Mesothelial cell of epicardium (in vitro differentiated cells): ENCODE data around the gene FAM135A. TPM values are rescaled to one million over a fixed set of nuclear protein-coding genes. Genes with fewer than 3 reads are reported as not detected.
"Not testable (repeated sequence)": the region's sequence is repeated elsewhere in the genome, so short reads cannot be mapped to it uniquely, and the experiment has no call there.

Experiments
- DNase-seq, 2 experiments: peaks; one replicate each; pipeline ENCODE4 v3.0.0; 2021; ENCODE audit warnings: low spot score in 2 of 2; ENCODE audit not compliant: unreplicated experiment in 2 of 2
- H3K27ac Mint-ChIP-seq: 2 replicates; pipeline ENCODE4 v1.8.0; 2021; ENCODE audit warnings: mixed read lengths
- H3K27me3 Mint-ChIP-seq: 2 replicates; pipeline ENCODE4 v1.8.0; 2021; ENCODE audit warnings: low read depth, mixed read lengths
- H3K36me3 Mint-ChIP-seq: 2 replicates; pipeline ENCODE4 v1.8.0; 2021; ENCODE audit warnings: mixed read lengths
- H3K4me1 Mint-ChIP-seq: 2 replicates; pipeline ENCODE4 v1.8.0; 2021; ENCODE audit warnings: mixed read lengths
- H3K4me3 Mint-ChIP-seq: 2 replicates; pipeline ENCODE4 v1.8.0; 2021; ENCODE audit warnings: mild to moderate bottlenecking, moderate library complexity, mixed read lengths
- H3K9me3 Mint-ChIP-seq: 2 replicates; pipeline ENCODE4 v1.8.0; 2021; ENCODE audit warnings: mixed read lengths
- total RNA-seq: library from RNA; stranded (reverse); gene quantifications from 3 replicates; pipeline ENCODE4 v1.2.1, GENCODE V29; 2021
- TF ChIP-seq, protein P1 (sequence below): fragments of 200-600 bp; sonication (generic); IDR thresholded peaks from one replicate; pipeline ENCODE4 v1.5.0; 2021; ENCODE audit warnings: antibody characterized with exemption; ENCODE audit not compliant: unreplicated experiment

Gene FAM135A
- total RNA-seq, 1 donor from 2014 or later, result 24.8 TPM

DNA sequence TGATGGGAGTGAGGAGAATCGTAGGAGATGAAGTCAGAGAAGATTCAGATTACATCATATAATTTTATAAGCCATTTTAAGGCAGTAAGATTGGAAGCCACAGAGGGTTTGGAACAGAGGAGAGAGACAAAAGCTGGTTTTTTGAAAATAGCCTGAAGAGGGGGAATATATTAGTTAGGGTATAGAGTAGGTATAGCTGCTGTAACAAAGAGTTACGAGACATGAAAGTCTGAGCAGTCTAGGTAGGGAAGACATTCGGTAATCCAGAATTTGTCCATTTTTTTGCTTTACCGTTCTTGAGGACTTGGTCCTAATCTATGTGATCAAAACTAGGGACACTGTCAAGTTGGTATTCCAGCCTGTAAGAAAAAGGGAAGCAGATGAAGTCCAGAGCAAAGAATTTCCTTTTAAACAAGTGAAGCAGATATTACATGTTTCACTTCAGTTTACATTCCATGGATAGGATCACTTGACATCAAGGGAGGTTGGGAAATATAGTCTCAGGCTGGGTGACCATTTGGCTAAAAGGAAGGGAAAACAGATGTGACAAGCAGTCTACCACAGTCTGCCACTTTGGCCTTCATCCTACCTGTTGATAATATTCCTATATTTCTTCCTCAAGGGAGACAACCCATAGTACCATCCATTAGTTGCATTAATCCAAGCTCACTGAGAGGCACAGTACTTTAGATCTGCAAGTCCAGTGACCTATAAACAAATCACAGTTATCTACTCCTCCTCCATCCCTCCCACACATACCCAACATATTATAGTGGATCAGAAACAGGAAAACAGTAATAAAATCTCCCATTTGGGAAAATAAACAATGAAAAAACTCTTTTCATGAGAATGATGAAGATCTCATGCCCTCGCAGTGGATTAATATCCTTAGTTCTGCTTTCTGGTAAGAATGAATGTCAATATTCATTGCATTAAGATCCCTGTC lies 10.2 kb downstream of the FAM135A start:
- DNase-seq, result no peak
- Mint-ChIP-seq H3K4me1 (peaks cover 12% of the 10 kb centered on the region), H3K27ac (no peak overlapping the region), H3K27me3 (no peaks in the 10 kb centered on the region), H3K36me3 (peaks cover 7% of the 10 kb centered on the region), H3K4me3 (no peak overlapping the region), H3K9me3 (peaks cover 4% of the 10 kb centered on the region)
- TF ChIP-seq, protein P1, sequence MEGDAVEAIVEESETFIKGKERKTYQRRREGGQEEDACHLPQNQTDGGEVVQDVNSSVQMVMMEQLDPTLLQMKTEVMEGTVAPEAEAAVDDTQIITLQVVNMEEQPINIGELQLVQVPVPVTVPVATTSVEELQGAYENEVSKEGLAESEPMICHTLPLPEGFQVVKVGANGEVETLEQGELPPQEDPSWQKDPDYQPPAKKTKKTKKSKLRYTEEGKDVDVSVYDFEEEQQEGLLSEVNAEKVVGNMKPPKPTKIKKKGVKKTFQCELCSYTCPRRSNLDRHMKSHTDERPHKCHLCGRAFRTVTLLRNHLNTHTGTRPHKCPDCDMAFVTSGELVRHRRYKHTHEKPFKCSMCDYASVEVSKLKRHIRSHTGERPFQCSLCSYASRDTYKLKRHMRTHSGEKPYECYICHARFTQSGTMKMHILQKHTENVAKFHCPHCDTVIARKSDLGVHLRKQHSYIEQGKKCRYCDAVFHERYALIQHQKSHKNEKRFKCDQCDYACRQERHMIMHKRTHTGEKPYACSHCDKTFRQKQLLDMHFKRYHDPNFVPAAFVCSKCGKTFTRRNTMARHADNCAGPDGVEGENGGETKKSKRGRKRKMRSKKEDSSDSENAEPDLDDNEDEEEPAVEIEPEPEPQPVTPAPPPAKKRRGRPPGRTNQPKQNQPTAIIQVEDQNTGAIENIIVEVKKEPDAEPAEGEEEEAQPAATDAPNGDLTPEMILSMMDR, result no peak

DNA sequence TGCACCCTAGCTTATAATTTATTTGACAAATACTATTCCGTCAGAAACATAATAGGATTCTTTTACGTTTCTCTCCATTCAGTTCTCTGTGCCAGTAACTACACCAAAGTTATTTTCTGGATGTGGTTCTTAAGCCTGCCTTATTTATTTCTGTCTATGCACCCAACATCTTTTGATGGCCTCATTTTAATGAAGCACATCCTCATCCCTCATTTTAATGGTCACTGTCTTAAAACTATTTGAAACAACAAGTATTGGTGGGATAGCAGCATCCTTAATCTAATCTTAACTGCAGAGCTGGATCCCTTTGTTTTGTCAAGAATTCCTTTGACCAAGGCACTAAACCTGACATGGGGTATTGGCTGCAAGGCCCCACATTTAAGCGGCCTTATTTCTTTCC lies 11.0 kb downstream of the FAM135A start:
- peaks cover 12% of the 10 kb centered on the region for H3K4me1 Mint-ChIP-seq
- H3K27me3 Mint-ChIP-seq, result no peaks in the 10 kb centered on the region
- H3K27ac Mint-ChIP-seq, result peak overlapping the region; percentile 10
- H3K9me3 Mint-ChIP-seq, result peaks cover 7% of the 10 kb centered on the region
- no peak overlapping the region for H3K4me3 Mint-ChIP-seq
- no peak for DNase-seq
- TF ChIP-seq, protein P1, result no peak
- peaks cover 10% of the 10 kb centered on the region for H3K36me3 Mint-ChIP-seq

DNA sequence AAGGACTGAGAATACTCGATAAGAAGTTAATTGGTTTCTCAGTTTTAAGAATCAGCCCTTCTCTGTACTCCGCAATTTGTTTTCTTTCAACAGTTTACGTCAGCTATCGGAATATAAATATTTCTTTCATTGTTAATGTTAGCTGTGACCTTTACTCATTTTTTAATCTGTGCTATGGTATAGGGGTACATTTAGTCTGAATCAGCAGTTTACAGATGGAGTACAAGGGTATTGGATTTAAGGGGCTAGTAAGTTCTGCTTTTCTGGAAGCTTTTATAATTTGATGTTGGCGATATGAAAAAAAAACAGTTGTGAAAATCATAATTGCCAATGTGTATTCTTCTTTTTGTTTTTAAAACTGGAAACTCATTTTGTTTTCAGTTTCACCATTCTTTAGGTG lies 23.0 kb downstream of the FAM135A start:
- TF ChIP-seq, protein P1, result no peak
- Mint-ChIP-seq H3K27ac (no peak overlapping the region), H3K9me3 (peaks cover 13% of the 10 kb centered on the region), H3K4me3 (no peak overlapping the region), H3K36me3 (peaks cover 31% of the 10 kb centered on the region), H3K27me3 (no peaks in the 10 kb centered on the region), H3K4me1 (peaks cover 2% of the 10 kb centered on the region)
- DNase-seq, result no peak

DNA sequence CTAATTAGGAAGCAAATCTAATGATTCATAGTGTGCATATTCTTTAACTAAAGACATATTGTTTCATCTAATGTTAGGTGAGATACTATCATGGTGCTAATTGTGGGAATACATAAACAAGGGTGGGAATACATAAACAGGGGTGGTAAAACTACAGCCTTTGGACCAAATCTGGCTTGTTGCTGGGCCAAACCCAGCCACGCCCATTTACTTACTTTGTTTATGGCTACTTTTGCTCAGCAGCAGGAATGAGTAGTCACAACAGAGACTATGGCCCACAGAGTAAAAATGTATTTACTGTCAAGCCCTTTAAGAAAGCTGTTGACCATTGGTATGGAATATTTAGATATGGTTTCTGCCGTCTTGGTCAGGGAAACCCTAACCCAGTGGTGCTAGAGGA lies 31.7 kb downstream of the FAM135A start:
- Mint-ChIP-seq H3K27ac (no peak overlapping the region), H3K9me3 (peaks cover 26% of the 10 kb centered on the region), H3K36me3 (peaks cover 46% of the 10 kb centered on the region)

DNA sequence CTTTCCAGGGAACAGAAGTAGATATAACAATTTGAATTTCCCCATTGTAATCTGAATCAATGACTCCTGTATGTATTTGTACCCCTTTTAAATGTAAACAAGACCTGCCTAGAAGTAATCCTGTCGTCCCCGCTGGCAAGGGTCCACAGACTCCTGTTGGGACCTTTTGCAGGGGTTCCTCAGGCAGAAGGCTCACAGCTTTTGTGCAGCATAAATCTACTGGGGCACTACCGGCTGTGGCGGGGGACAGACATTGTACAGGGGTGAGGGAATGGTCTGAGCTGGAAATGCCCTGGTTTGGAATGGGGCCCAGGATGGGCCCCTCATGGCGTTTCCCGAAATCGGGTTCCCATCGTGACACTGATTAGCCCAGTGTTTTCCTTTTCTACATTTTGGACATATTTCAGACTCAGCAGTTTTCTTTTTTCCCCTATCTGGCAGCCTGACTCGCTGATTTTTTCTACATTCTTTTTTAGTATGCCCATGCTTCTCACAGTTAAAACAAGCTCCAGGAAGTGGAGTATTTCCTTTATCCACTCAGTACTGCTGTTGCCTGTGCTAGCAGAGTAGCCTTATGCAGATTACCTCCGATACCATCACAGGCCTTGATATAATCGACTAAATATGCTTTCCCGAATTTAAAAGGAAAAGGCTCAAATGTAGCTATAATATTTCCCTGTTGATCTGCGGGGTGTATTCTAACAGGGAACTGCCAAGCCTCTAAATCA lies 34.2 kb downstream of the FAM135A start:
- peaks cover 29% of the 10 kb centered on the region for H3K9me3 Mint-ChIP-seq
- not testable (repeated sequence) for H3K4me1 Mint-ChIP-seq, H3K4me3 Mint-ChIP-seq, H3K27me3 Mint-ChIP-seq, H3K27ac Mint-ChIP-seq, DNase-seq
- H3K36me3 Mint-ChIP-seq, result peaks cover 44% of the 10 kb centered on the region

More for the DNA sequence above, 31.7 kb downstream of the FAM135A start:
- H3K4me3 Mint-ChIP-seq, result no peak overlapping the region
- TF ChIP-seq, protein P1, result no peak
- no peaks in the 10 kb centered on the region for H3K27me3 Mint-ChIP-seq
- DNase-seq, result no peak
- no peaks in the 10 kb centered on the region for H3K4me1 Mint-ChIP-seq

DNA sequence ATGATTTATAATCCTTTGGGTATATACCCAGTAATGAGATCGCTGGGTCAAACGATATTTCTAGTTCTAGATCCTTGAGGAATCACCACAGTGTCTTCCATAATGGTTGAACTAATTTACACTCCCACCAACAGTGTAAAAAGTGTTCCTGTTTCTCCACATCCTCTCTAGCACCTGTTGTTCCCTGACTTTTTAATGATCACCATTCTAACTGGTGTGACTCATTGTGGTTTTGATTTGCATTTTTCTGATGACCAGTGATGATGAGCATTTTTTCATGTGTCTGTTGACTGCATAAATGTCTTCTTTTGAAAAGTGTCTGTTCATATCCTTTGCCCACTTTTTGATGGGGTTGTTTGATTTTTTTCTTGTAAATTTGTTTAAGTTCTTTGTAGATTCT lies 40.6 kb downstream of the FAM135A start:
- peaks cover 35% of the 10 kb centered on the region for H3K36me3 Mint-ChIP-seq
- H3K27me3 Mint-ChIP-seq, DNase-seq, H3K27ac Mint-ChIP-seq, H3K4me1 Mint-ChIP-seq, H3K4me3 Mint-ChIP-seq: not testable (repeated sequence)
- peaks cover 21% of the 10 kb centered on the region for H3K9me3 Mint-ChIP-seq
